Raji (cell line): ENCODE results near the gene ALDH3B2.

ENCODE experiments used
- POLR2A ChIP-seq: IDR thresholded peaks from 2 replicates; pipeline ENCODE4 v1.6.1; 2011; ENCODE audit warnings: low read depth, low read length, control low read depth; ENCODE audit not compliant: insufficient read depth

Gene ALDH3B2

GRCh38 chr11:67673358-67673757 lies 1.1 kb downstream of the ALDH3B2 start:
- TF ChIP-seq POLR2A, result no peak

GRCh38 chr11:67671211-67671520 lies 3.3 kb downstream of the ALDH3B2 start:
- no peak for TF ChIP-seq POLR2A

GRCh38 chr11:67670316-67671210 lies 3.9 kb downstream of the ALDH3B2 start:
- no peak for TF ChIP-seq POLR2A

GRCh38 chr11:67668192-67668551 lies 6.3 kb downstream of the ALDH3B2 start:
- TF ChIP-seq POLR2A, result no peak

- TF ChIP-seq POLR2A, result no peak
Measured at GRCh38 chr11:67667490-67668191, 6.8 kb downstream of the ALDH3B2 start.

- TF ChIP-seq POLR2A, result no peak
Measured at GRCh38 chr11:67666676-67667489, 7.5 kb downstream of the ALDH3B2 start.

GRCh38 chr11:67666303-67666645 lies 8.1 kb downstream of the ALDH3B2 start:
- TF ChIP-seq POLR2A, result no peak

GRCh38 chr11:67665541-67666302 lies 8.7 kb downstream of the ALDH3B2 start:
- no peak for TF ChIP-seq POLR2A

- TF ChIP-seq POLR2A, result no peak
Measured at GRCh38 chr11:67664696-67665540, 9.5 kb downstream of the ALDH3B2 start.

GRCh38 chr11:67664213-67664585 lies 10.2 kb downstream of the ALDH3B2 start:
- TF ChIP-seq POLR2A, result no peak

- TF ChIP-seq POLR2A, result no peak
Measured at GRCh38 chr11:67663532-67664212, 10.8 kb downstream of the ALDH3B2 start.

GRCh38 chr11:67662835-67663531 lies 11.4 kb downstream of the ALDH3B2 start:
- TF ChIP-seq POLR2A, result no peak
